Endometrial microvascular endothelial cells (primary cell): ENCODE measurements around the gene NCCRP1. TPM values are rescaled to one million over a fixed set of nuclear protein-coding genes. Genes with fewer than 3 reads are reported as not detected.

Experiments
- in situ Hi-C: cut with HindIII; loops from 2 replicates; pipeline ENCODE4 v1.10.0; 2017; ENCODE audit warnings: low sequenced_read_pairs, low pct_unique_long_range_greater_than_20kb; ENCODE audit errors: inconsistent ontology term
- total RNA-seq: library from RNA; depleted of rRNA; stranded (reverse); fragments of >200 nt; gene quantifications from one replicate; pipeline ENCODE4 v1.2.3, GENCODE V29; 2015; ENCODE audit errors: inconsistent ontology term

Gene NCCRP1
- total RNA-seq, 1 donor from 2014 or later, result not detected

DNA sequence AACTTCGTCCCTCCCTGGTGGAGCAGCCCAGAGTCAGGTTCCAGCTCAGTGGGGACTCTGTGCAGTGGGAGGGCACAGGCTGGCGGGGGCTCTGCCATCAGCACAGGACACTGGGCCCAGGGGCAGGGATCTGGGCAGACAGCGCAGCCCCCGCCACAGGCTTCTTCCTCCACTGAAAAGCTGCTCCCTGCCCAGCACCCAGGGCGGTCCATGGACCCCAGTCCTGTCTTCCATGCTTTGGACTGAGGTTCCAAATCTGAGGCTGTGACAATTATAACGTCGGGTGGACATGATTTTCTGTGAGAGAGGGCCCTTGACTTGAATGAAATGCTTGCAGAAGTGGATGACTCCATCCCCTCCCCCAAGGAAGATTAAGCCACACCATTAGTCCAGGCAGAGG, 21.2 kb upstream of the NCCRP1 start:
- in situ Hi-C loops, result no loop called here

DNA sequence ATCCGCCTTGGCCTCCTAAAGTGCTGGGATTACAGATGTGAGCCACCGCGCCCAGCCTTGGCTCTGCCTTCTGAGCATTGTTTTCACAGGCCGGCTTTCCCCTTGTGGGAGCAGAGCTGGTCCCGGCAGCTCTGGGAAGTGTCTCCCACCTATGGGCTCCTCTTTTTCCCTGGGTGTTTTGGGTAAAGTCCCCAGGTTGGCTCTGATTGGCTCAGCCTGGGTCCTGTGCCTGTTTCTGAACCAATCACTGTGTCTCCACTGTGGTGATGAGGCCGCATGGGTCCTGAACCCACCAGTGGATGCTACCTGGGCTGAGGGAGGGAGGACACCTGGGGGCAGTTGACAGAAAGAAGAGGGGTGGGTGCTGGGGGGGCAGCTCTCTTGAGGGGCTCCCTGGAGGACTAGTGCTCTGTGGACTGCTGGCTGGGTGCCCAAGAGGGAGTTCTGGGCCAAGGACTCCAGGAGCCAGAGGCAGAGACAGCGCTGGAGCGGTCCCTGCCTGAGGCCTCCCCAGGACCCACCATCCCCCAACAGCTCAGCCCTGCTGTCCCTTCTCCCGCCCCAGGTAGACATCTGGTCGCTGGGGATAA, 19.6 kb upstream of the NCCRP1 start:
- in situ Hi-C loops, result no loop called here

DNA sequence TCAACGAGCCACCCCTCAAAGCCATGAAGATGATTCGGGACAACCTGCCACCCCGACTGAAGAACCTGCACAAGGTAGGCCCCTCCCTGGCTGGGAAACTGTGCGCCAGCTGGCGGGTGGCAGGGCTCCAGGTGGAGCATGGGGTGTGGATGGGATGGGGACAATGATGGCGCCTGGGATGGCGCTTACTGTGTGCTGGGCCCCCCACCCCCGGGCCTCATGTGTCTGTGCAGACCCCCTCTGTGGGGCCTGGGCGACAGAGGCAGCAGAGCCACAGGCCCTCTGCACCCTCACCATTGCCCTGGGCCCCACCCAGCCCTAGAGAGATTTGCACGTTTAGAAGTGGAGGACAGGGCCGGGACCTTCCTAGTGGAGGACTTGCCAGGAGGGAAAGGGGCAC, 19.0 kb upstream of the NCCRP1 start:
- in situ Hi-C loops, result no loop called here

DNA sequence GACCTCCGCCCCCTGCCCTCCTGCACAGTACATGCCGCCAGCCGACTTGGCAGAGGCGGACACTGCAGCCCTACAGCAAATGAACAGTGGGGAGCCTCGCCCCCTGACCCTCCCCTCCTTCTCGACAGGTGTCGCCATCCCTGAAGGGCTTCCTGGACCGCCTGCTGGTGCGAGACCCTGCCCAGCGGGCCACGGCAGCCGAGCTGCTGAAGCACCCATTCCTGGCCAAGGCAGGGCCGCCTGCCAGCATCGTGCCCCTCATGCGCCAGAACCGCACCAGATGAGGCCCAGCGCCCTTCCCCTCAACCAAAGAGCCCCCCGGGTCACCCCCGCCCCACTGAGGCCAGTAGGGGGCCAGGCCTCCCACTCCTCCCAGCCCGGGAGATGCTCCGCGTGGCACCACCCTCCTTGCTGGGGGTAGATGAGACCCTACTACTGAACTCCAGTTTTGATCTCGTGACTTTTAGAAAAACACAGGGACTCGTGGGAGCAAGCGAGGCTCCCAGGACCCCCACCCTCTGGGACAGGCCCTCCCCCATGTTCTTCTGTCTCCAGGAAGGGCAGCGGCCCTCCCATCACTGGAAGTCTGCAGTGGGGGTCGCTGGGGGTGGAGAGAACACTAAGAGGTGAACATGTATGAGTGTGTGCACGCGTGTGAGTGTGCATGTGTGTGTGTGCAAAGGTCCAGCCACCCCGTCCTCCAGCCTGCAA, 18.3 kb upstream of the NCCRP1 start:
- in situ Hi-C loops, result no loop called here

DNA sequence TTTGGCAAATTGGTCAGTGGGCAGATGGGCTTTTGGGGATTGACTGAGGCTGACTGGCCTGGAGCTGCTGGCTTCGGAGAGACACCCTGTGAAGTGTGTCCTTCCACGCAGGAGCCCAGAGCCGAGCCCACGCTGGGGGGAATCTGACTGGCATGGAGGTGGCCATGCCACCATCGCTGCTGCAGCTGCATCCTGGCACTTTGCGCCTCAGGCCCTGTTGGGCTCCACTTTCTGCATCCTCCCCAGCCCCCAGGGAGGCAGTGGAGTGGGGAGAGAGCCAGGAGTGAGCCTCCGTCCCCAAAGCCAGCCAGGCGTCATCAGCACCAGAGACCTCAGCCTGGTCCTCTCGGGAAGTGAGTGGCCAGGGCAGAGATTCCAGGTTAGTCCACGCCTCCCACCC, 17.0 kb upstream of the NCCRP1 start:
- in situ Hi-C loops, result no loop called here

DNA sequence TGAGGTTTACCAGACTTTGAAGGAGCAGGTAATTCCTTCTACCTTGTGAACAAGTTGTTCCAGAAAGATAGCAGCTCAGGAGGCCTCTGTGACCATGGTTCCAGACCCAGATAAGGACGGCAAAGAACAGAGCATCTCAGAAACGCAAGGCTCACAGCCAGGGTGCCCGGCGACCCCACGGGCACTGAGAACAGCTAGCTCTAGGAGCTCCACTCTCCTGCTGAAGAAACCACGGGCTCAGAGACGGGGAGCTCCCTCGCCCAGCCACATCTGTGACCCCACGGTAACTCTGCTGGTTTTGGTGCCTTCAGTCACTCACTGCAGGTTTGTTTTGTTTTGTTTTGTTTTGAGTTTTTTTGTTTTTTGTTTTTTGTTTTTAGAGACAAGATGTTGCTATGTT, 16.0 kb upstream of the NCCRP1 start:
- in situ Hi-C loops, result no loop called here

DNA sequence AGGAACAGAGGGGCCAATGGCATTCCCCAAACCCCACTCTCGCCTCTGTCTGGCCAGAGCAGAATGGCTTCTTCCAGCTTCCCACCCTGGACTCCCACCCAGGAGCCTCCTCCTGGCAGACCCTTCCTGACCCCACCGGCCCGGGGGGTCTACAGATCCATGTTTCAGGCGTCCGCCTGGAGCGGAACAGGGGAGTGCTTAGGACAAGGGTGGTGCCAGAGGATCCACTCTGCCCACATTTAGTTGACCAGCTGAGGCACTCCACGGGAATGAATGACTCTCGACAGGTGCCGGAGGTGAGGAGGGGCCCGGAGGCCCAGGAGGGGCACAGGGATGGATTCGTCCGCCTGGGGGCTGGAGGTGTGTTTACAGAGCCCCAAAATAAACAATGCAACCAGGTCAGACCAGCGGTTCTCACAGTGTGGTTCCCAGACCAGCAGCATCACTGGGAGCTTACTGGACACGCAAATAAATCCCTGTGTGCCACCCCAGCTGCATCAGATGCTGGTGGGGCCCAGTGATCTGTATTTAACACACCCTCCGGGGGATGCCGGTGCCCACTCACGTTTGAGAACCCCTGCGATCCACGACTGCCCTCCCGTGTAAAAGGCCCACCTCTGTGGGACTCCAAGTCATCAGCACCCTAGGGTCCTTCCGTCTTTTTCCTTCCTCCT, 15.1 kb upstream of the NCCRP1 start:
- in situ Hi-C loops, result no loop called here

DNA sequence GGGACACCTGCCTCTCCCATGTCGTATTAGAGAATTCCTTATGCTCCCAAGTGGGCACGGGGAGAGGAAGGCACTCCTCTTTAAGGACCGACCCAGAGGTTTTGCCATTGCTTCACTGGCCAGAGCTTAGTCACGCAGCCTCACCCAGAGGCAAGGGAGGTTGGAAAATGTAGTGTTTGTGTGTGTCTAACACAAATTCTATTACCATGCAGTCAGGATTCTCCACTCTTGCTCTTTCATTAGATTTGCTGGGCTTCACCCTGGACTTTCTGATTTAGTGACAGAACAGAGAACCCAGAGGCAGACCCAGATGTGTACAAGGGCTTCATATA, 14.6 kb upstream of the NCCRP1 start:
- in situ Hi-C loops, result no loop called here

DNA sequence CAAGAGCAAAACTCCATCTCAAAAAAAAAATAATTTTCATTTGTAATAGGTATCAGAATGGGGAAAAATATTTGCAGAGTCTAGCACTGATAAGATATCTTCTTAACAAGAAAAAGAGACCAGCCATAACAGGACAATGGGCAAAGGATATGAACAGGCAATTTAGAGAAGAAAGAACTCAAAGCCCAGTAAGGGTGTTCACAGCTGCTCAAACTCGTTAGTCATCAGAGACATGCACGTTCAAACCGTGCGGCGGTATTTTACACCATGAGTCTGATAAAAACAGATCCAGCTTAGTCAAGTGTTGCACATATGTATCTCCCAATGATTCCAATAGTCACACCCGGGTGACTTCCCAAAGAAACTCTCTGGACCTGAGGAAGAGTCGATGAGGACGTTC, 13.7 kb upstream of the NCCRP1 start:
- in situ Hi-C loops, result no loop called here

DNA sequence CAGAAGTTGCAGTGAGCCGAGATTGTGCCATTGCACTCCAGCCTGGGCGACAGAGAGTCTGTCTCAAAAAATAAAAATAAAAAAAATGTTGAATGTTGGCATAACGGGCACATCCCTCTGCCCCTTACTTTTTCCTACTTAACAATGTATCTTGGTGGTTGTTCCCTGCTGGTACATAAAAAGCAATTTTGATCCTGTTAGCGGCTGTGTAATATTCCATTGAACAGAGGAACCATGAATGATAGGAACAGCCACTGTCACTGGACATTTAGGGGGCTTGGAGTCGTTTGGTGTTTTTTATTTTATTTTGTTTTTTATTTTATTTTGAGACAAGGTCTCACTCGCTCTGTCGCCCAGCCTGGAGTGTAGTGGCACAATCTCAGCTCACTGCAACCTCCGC, 10.4 kb upstream of the NCCRP1 start:
- in situ Hi-C loops, result no loop called here

DNA sequence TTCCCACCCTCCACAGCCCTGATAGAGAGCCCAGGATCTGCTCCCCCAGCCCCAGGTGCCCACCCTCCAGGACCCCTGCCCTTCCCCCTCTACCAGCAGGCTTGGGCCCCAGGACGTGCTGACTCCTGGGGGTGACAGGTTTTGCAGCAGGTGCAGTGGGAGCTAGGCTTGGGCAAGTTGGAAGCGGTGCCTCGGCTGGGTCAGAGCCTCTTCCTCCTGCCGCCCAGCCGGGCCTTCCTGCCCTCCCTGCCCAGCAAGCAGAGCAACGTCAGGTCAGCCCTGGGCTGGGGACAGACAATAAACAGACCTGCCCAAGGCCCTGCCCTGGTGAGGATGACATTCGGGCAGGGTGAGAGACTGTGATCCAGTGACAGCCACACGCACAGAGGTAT, 9.2 kb upstream of the NCCRP1 start:
- in situ Hi-C loops, result no loop called here

DNA sequence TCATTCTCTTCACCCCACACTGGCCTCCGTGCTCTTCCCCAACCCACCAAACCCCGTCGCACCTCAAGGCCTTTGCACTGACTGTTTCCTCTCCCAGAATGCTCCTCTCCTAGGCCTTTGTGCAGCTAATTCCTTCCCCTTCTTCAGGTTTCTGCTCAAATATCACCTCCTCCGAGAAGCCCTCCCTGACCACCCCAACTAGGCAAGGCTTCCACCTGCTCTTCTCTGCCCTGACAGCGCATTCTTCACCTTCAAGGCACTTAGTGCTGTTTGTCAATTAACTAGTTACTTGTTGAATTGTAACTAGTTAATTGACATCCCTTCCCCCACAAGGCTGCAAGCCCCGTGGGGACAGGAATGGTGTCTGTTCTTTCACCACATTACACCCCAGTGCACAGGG, 7.8 kb upstream of the NCCRP1 start:
- in situ Hi-C loops, result no loop called here

DNA sequence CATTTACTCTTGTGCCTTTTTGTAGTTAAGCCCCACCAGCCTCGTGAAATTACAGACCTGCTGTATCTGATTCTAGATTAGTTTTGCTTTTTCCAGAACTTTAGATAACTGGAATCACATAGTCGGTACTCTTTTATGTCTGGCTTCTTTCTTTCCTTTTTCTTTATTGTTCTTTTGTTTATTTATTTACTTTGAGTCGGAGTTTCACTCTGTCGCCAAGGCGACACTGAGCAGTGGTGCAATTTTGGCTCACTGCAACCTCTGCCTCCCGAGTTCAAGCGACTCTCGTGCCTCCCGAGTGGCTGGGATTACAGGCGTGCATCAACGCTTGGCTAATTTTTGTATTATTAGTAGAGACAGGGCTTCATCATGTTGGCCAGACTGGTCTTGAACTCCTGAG, 6.0 kb upstream of the NCCRP1 start:
- in situ Hi-C loops, result no loop called here

DNA sequence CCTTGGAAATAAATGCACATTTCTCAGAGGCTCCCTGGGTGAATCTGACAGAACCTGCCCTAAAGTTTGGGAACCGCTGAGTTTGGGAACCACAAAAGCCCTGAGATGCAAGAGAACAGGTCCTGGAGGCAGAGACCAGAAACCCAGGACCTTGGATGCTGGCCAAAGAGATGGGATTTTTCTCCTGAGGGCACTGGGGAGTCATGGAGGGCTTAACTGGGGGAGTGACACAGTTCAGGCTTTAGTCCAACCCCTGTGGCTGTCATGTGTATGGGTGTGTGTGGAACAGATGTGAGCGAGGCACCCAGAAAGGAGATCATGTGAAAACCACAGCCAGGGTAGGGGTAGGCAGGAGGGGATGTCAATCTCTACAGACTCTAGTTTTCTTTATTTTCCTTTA, 3.9 kb upstream of the NCCRP1 start:
- in situ Hi-C loops, result no loop called here

DNA sequence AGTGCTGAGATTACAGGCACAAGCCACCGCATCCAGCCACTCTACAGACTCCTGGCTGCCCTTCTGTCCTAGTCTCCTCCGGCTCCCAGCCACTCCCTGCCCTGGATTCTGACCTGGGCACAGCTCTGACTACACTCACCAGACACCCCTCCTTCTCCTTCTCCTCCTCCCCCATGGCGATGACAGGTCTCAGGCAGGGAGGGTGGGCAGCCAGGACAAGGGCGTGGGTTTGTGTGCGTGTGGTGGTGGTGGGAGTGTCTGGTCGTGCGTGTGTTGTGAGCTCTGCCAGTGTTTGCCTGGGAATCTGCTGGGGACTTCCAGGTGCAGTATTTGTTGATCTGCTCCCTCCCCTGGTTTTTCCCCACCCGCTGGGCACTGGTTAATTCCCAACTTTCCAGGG, 3.0 kb upstream of the NCCRP1 start:
- in situ Hi-C loops, result no loop called here

DNA sequence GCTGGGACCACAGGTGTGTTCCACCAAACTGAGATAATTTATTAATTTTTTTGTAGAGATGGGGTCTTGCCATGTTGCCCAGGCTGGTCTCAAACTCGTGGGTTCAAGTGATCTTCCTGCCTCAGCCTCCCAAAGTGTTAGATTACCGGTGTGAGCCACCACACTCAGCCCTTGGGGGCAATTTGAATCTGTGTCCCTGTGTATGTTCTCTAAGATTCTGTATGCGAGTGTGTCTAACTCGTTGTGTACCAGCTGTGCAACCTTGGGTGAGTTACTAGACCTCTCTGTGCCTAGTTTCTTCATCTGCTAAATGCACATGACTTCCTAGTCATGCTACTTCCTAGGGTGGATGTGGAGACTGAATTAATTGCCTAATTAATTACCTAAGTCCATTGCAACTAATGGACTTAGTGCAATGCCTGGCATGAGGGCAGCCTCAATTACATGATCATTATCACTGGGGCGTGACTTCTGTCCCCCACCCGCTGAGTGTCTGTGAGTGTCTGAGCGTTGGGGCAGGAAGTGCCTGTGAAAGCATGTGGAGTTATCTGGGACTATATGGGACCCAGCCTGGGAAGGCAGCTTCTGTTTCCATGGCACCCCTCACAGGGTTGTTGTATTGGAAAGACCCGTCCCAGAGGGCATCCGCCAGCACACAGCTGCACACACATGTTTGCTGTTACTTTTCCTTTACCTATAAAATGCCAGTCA, 1.8 kb upstream of the NCCRP1 start:
- in situ Hi-C loops, result no loop called here

DNA sequence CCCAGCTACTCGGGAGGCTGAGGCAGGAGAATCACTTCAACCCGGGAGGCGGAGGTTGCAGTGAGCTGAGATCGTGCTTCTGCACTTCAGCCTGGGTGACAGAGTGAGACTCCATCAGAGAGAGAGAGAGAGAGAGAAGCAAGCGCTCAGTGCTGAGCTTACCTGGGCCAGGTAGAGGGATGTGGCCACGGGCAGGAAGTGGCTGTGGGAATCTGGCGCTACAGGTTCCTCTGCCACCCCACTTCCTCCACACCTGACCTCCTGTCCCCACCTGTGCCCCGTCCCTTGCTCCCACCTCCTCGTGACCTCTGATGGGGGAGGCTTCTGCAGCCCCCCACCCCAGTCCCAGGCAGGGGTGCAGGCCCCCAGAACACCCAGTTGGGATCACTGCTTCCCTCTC, 1.0 kb upstream of the NCCRP1 start:
- in situ Hi-C loops, result no loop called here

DNA sequence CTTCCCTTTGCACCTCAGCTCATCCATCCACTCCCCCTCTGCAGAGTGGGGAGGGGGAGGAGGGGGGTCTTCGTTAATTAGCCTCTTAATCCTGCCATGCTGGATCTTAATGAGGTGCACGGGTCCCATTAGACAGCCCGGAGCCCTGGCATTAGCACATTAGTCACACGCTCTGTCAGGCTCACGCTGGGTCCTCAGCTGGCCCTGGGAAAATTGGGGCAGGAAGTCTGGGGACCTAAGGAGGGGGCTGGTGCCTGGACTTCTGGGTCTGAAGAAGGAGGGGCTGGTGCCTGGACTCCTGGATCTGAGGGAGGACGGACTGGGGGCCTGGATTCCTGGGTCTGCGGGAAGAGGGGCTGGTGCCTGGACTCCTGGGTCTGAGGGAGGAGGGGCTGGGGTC, 444 bp upstream of the NCCRP1 start:
- in situ Hi-C loops, result no loop called here

DNA sequence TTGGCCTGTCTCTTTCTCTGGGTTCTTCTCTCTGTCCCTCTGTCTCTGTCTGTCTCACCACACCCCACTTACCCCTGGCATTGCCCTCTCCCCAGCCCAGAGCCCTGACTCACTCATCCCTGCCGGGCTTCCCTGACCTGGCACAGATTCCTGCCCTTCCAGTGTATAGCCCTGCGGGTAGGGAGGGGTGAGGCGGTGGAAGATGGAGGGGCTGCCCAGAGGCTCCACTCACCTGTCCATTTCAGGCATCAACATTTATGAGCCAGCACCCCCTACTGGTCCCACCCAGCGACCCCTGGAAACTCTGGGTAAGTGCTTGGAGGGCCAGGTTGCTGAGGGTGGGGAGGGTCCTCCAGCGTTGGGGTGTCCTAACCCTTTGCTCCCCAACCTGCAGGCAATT, 1.0 kb downstream of the NCCRP1 start:
- in situ Hi-C loops, result no loop called here

DNA sequence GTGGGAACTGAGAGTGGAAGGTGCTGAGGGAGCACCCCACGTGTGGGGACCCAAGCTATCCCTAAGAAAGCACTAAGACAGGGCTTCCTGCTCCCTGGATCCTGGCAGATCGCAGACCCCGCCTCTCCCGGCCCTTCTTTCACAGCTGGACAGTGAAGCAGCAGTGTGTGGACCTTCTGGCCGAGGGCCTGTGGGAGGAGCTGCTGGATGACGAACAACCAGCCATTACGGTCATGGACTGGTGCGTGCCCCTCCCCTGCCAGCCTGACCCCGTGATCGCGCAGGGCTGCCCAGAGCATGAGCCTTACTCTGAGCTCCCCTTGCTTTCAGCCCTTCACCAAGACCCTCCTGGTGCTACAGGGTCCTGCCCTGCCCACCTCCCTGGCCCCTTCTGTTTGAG, 2.3 kb downstream of the NCCRP1 start:
- in situ Hi-C loops, result no loop called here
